ENCODE results near the gene HEATR5B.

HEATR5B gene

GRCh38 chr2:37083873-37084794, at the start of gene HEATR5B, which contains the start of gene GPATCH11:
HEATR5B (minus strand) TSS chr2:37084372; CDS start chr2:37083414, 958 bp downstream.
GPATCH11 (plus strand) TSS chr2:37084518; CDS start chr2:37088382, 3,864 bp downstream.
- H3K27me3 ChIP-seq (ENCODE audit: control insufficient read depth, insufficient read depth, low read length): no peaks in the 10 kb centered on the region
- no peaks in the 10 kb centered on the region for H3K9me3 ChIP-seq (ENCODE audit: control insufficient read depth, insufficient read depth, low read length)
- no peak within 1 kb of the TSS for H3K27ac ChIP-seq (ENCODE audit: low read length)
- WGBS (ENCODE audit: insufficient coverage, insufficient read length): no CpG with 5 or more reads among the region's 74 CpGs
- peak; percentile 96 for DNase-seq (ENCODE audit: low read depth, low spot score)
- H3K4me3 ChIP-seq (ENCODE audit: low read length): peak within 1 kb of the TSS; percentile 62; the same call in 1 of the 2 replicates
- H3K4me1 ChIP-seq (ENCODE audit: control insufficient read depth, insufficient read depth, low read length): no peaks in the 10 kb centered on the region
- no peaks in the 10 kb centered on the region for H3K36me3 ChIP-seq (ENCODE audit: control insufficient read depth, insufficient read depth, low read length)

GRCh38 chr2:37132914-37133313, 48.7 kb upstream of the HEATR5B start:
- H3K9me3 ChIP-seq (ENCODE audit: control insufficient read depth, insufficient read depth, low read length): no peaks in the 10 kb centered on the region
- no peak overlapping the region for H3K27ac ChIP-seq (ENCODE audit: low read length)
- no peaks in the 10 kb centered on the region; the same call in none of the 2 replicates for H3K27me3 ChIP-seq (ENCODE audit: control insufficient read depth, insufficient read depth, low read length)
- no peak overlapping the region for H3K4me3 ChIP-seq (ENCODE audit: low read length)
- no peak for DNase-seq (ENCODE audit: low read depth, low spot score)
- no peaks in the 10 kb centered on the region for H3K4me1 ChIP-seq (ENCODE audit: control insufficient read depth, insufficient read depth, low read length)
- peaks cover 8% of the 10 kb centered on the region; the same call in 1 of the 2 replicates for H3K36me3 ChIP-seq (ENCODE audit: control insufficient read depth, insufficient read depth, low read length)
- WGBS (ENCODE audit: insufficient coverage, insufficient read length): no CpG with 5 or more reads among the region's 6 CpGs

- Histone ChIP-seq H3K27ac (ENCODE audit: low read length) (no peak overlapping the region), H3K9me3 (ENCODE audit: control insufficient read depth, insufficient read depth, low read length) (no peaks in the 10 kb centered on the region), H3K4me1 (ENCODE audit: control insufficient read depth, insufficient read depth, low read length) (no peaks in the 10 kb centered on the region), H3K36me3 (ENCODE audit: control insufficient read depth, insufficient read depth, low read length) (peaks cover 3% of the 10 kb centered on the region; the same call in 1 of the 2 replicates), H3K27me3 (ENCODE audit: control insufficient read depth, insufficient read depth, low read length) (no peaks in the 10 kb centered on the region), H3K4me3 (ENCODE audit: low read length) (no peak overlapping the region)
- no peak for DNase-seq (ENCODE audit: low read depth, low spot score)
- WGBS (ENCODE audit: insufficient coverage, insufficient read length): no CpG with 5 or more reads among the region's 2 CpGs
These were observed 41.2 kb upstream of the HEATR5B start for GRCh38 chr2:37125416-37125815.

- H3K4me1 ChIP-seq (ENCODE audit: control insufficient read depth, insufficient read depth, low read length): no peaks in the 10 kb centered on the region
- H3K27ac ChIP-seq (ENCODE audit: low read length): no peak overlapping the region
- no peaks in the 10 kb centered on the region for H3K27me3 ChIP-seq (ENCODE audit: control insufficient read depth, insufficient read depth, low read length)
- H3K36me3 ChIP-seq (ENCODE audit: control insufficient read depth, insufficient read depth, low read length): no peaks in the 10 kb centered on the region; the same call in 1 of the 2 replicates
- DNase-seq (ENCODE audit: low read depth, low spot score): no peak
- H3K4me3 ChIP-seq (ENCODE audit: low read length): no peak overlapping the region
- no CpG with 5 or more reads among the region's 5 CpGs for WGBS (ENCODE audit: insufficient coverage, insufficient read length)
- H3K9me3 ChIP-seq (ENCODE audit: control insufficient read depth, insufficient read depth, low read length): no peaks in the 10 kb centered on the region
These were observed 35.0 kb upstream of the HEATR5B start for GRCh38 chr2:37119157-37119556.

GRCh38 chr2:37117566-37117965, 33.4 kb upstream of the HEATR5B start:
- no CpG with 5 or more reads among the region's 1 CpG for whole genome bisulfite sequencing (ENCODE audit: insufficient coverage, insufficient read length)
- DNase-seq (ENCODE audit: low read depth, low spot score): no peak
- Histone ChIP-seq H3K27ac (ENCODE audit: low read length) (no peak overlapping the region), H3K4me3 (ENCODE audit: low read length) (no peak overlapping the region), H3K27me3 (ENCODE audit: control insufficient read depth, insufficient read depth, low read length) (no peaks in the 10 kb centered on the region), H3K4me1 (ENCODE audit: control insufficient read depth, insufficient read depth, low read length) (no peaks in the 10 kb centered on the region), H3K9me3 (ENCODE audit: control insufficient read depth, insufficient read depth, low read length) (no peaks in the 10 kb centered on the region), H3K36me3 (ENCODE audit: control insufficient read depth, insufficient read depth, low read length) (no peaks in the 10 kb centered on the region; the same call in 1 of the 2 replicates)

- no CpG with 5 or more reads among the region's 2 CpGs for WGBS (ENCODE audit: insufficient coverage, insufficient read length)
- Histone ChIP-seq H3K4me1 (ENCODE audit: control insufficient read depth, insufficient read depth, low read length) (no peaks in the 10 kb centered on the region), H3K36me3 (ENCODE audit: control insufficient read depth, insufficient read depth, low read length) (no peaks in the 10 kb centered on the region; the same call in 1 of the 2 replicates), H3K27me3 (ENCODE audit: control insufficient read depth, insufficient read depth, low read length) (no peaks in the 10 kb centered on the region), H3K4me3 (ENCODE audit: low read length) (no peak overlapping the region), H3K9me3 (ENCODE audit: control insufficient read depth, insufficient read depth, low read length) (no peaks in the 10 kb centered on the region), H3K27ac (ENCODE audit: low read length) (no peak overlapping the region)
- DNase-seq (ENCODE audit: low read depth, low spot score): no peak
These were observed 27.8 kb upstream of the HEATR5B start for GRCh38 chr2:37111958-37112357.

- Histone ChIP-seq H3K9me3 (ENCODE audit: control insufficient read depth, insufficient read depth, low read length) (no peaks in the 10 kb centered on the region), H3K4me3 (ENCODE audit: low read length) (no peak overlapping the region), H3K4me1 (ENCODE audit: control insufficient read depth, insufficient read depth, low read length) (no peaks in the 10 kb centered on the region), H3K36me3 (ENCODE audit: control insufficient read depth, insufficient read depth, low read length) (no peaks in the 10 kb centered on the region; the same call in 1 of the 2 replicates), H3K27me3 (ENCODE audit: control insufficient read depth, insufficient read depth, low read length) (no peaks in the 10 kb centered on the region), H3K27ac (ENCODE audit: low read length) (no peak overlapping the region)
- WGBS (ENCODE audit: insufficient coverage, insufficient read length): no CpG with 5 or more reads among the region's 4 CpGs
- no peak for DNase-seq (ENCODE audit: low read depth, low spot score)
These were observed 26.4 kb upstream of the HEATR5B start for GRCh38 chr2:37110306-37111212.

- Histone ChIP-seq H3K9me3 (ENCODE audit: control insufficient read depth, insufficient read depth, low read length) (no peaks in the 10 kb centered on the region), H3K4me1 (ENCODE audit: control insufficient read depth, insufficient read depth, low read length) (no peaks in the 10 kb centered on the region), H3K36me3 (ENCODE audit: control insufficient read depth, insufficient read depth, low read length) (no peaks in the 10 kb centered on the region; the same call in 1 of the 2 replicates), H3K4me3 (ENCODE audit: low read length) (no peak overlapping the region), H3K27ac (ENCODE audit: low read length) (no peak overlapping the region), H3K27me3 (ENCODE audit: control insufficient read depth, insufficient read depth, low read length) (no peaks in the 10 kb centered on the region)
- DNase-seq (ENCODE audit: low read depth, low spot score): no peak
- WGBS (ENCODE audit: insufficient coverage, insufficient read length): no CpG with 5 or more reads among the region's 4 CpGs
These were observed 25.4 kb upstream of the HEATR5B start for GRCh38 chr2:37109523-37109922.

GRCh38 chr2:37105150-37105549, 21.0 kb upstream of the HEATR5B start:
- no peaks in the 10 kb centered on the region; the same call in 1 of the 2 replicates for H3K36me3 ChIP-seq (ENCODE audit: control insufficient read depth, insufficient read depth, low read length)
- no peaks in the 10 kb centered on the region for H3K4me1 ChIP-seq (ENCODE audit: control insufficient read depth, insufficient read depth, low read length)
- no peaks in the 10 kb centered on the region for H3K9me3 ChIP-seq (ENCODE audit: control insufficient read depth, insufficient read depth, low read length)
- H3K27me3 ChIP-seq (ENCODE audit: control insufficient read depth, insufficient read depth, low read length): no peaks in the 10 kb centered on the region
- no peak overlapping the region for H3K4me3 ChIP-seq (ENCODE audit: low read length)
- DNase-seq (ENCODE audit: low read depth, low spot score): peak; percentile 5
- WGBS (ENCODE audit: insufficient coverage, insufficient read length): no CpG with 5 or more reads among the region's 5 CpGs
- H3K27ac ChIP-seq (ENCODE audit: low read length): no peak overlapping the region

GRCh38 chr2:37104178-37104577, 20.0 kb upstream of the HEATR5B start:
- no peak overlapping the region for H3K4me3 ChIP-seq (ENCODE audit: low read length)
- WGBS (ENCODE audit: insufficient coverage, insufficient read length): no CpG with 5 or more reads among the region's 2 CpGs
- H3K27ac ChIP-seq (ENCODE audit: low read length): no peak overlapping the region
- no peaks in the 10 kb centered on the region for H3K9me3 ChIP-seq (ENCODE audit: control insufficient read depth, insufficient read depth, low read length)
- H3K36me3 ChIP-seq (ENCODE audit: control insufficient read depth, insufficient read depth, low read length): no peaks in the 10 kb centered on the region
- H3K4me1 ChIP-seq (ENCODE audit: control insufficient read depth, insufficient read depth, low read length): no peaks in the 10 kb centered on the region
- H3K27me3 ChIP-seq (ENCODE audit: control insufficient read depth, insufficient read depth, low read length): no peaks in the 10 kb centered on the region
- DNase-seq (ENCODE audit: low read depth, low spot score): no peak

All from iPS DF 6.9 (cell line).